ENCODE measurements around the gene PDE4D. TPM values are rescaled to one million over a fixed set of nuclear protein-coding genes. Genes with fewer than 3 reads are reported as not detected.

Gene PDE4D
- total and polyA plus RNA-seq, 2 of the 4 experiments (the other 2 are of a cell fraction), result 1.4 to 7.9 TPM

- ChIA-PET CTCF (no interaction called here), POLR2A (ENCODE audit: unreplicated experiment) (no interaction called here)
- dilution Hi-C loops (cut with HindIII; ENCODE audit: low sequenced_read_pairs, unreplicated experiment), result no loop called here
These were observed 686.1 kb downstream of the PDE4D start for GRCh38 chr5:59207401-59207800.

More at GRCh38 chr5:59207401-59207800, 686.1 kb downstream of the PDE4D start:
- Histone ChIP-seq H2AK5ac (ENCODE audit: low read depth, low read length) (no peak overlapping the region), H2BK15ac (ENCODE audit: low read depth, low read length) (no peak overlapping the region), H3K9ac (ENCODE audit: low read depth, low read length) (no peak overlapping the region), H4K5ac (ENCODE audit: low read depth, low read length) (no peak overlapping the region), H2AK9ac (replicated peaks; ENCODE audit: low read depth, low read length, poor library complexity) (no peak overlapping the region), H2AFZ (replicated peaks; ENCODE audit: low read length, poor library complexity) (no peak overlapping the region), H2BK20ac (ENCODE audit: low read depth, low read length) (no peak overlapping the region), H3K9me1 (ENCODE audit: insufficient read depth, low read length) (no peaks in the 10 kb centered on the region), H3K27me3 (ENCODE audit: control insufficient read depth, insufficient read depth, low read length) (peaks cover 2% of the 10 kb centered on the region; the same call in 1 of the 2 replicates), H3K18ac (ENCODE audit: low read depth, low read length) (no peak overlapping the region), H3K14ac (replicated peaks; ENCODE audit: low read depth, low read length) (no peak overlapping the region), H4K91ac (ENCODE audit: insufficient read depth, low read depth, low read length) (no peak overlapping the region), H3K27ac (ENCODE audit: insufficient read depth, low read length) (no peak overlapping the region), H3K9me3 (ENCODE audit: control insufficient read depth, insufficient read depth, low read length) (no peaks in the 10 kb centered on the region), H4K8ac (ENCODE audit: low read depth in 2 of 2, low read length in 2 of 2) (no peak overlapping the region), H3K23ac (ENCODE audit: low read depth, low read length) (no peak overlapping the region), H3K4me1 (ENCODE audit: control insufficient read depth, insufficient read depth, low read length) (no peaks in the 10 kb centered on the region), H3K36me3 (ENCODE audit: control insufficient read depth, insufficient read depth, low read length) (no peaks in the 10 kb centered on the region), H3K79me1 (ENCODE audit: low read depth in 1 of 2, low read length in 2 of 2) (no peaks in the 10 kb centered on the region), H2BK5ac (ENCODE audit: low read depth, low read length, poor library complexity, severe bottlenecking) (no peak overlapping the region), H3K4me2 (ENCODE audit: low read depth, low read length) (no peak overlapping the region), H3K4ac (ENCODE audit: low read depth, low read length) (no peak overlapping the region), H2BK120ac (ENCODE audit: low read depth, low read length) (no peak overlapping the region), H3K56ac (ENCODE audit: extremely low read depth, insufficient read depth, low read length) (no peak overlapping the region), H4K20me1 (ENCODE audit: insufficient read depth, low read length) (no peaks in the 10 kb centered on the region), H3K4me3 (ENCODE audit: insufficient read depth, low read depth, low read length) (no peak overlapping the region)
- intact Hi-C loops (cut with micrococcal nuclease) (no loop called here), in situ Hi-C loops (cut with MboI; ENCODE audit: low sequenced_read_pairs) (no loop called here)
- TF ChIP-seq ELK1 (IDR thresholded peaks at IDR 0.05; ENCODE audit: borderline replicate concordance, low read depth, low read length), result no peak
- TF ChIP-seq RFX5 (IDR thresholded peaks at IDR 0.05; ENCODE audit: low read depth, low read length), result no peak
- no peak for TF ChIP-seq FOS (IDR thresholded peaks at IDR 0.05; ENCODE audit: low read depth, low read length)
- TF ChIP-seq RCOR1 (IDR thresholded peaks at IDR 0.05; ENCODE audit: insufficient replicate concordance, low read length), result no peak
- TF ChIP-seq USF2 (IDR thresholded peaks at IDR 0.05; ENCODE audit: low read depth, low read length), result no peak
- TF ChIP-seq NFE2L2 (IDR thresholded peaks at IDR 0.05; ENCODE audit: low read depth, low read length), result no peak
- TF ChIP-seq CHD1 (IDR thresholded peaks at IDR 0.05; ENCODE audit: low read depth, low read length), result no peak
- TF ChIP-seq BHLHE40 (IDR thresholded peaks at IDR 0.05; ENCODE audit: low read depth, low read length), result no peak
- TF ChIP-seq MAFK (IDR thresholded peaks at IDR 0.05; ENCODE audit: low read depth, low read length), result no peak
- TF ChIP-seq RAD21 (IDR thresholded peaks at IDR 0.05; ENCODE audit: low read length), result no peak
- no peak for TF ChIP-seq SMC3 (IDR thresholded peaks at IDR 0.05; ENCODE audit: low read depth, low read length)
- no peak for TF ChIP-seq POLR2A (IDR thresholded peaks at IDR 0.05; ENCODE audit: low read depth, low read length)
- TF ChIP-seq MXI1 (IDR thresholded peaks at IDR 0.05; ENCODE audit: borderline replicate concordance, low read depth, low read length), result no peak
- TF ChIP-seq MAZ (IDR thresholded peaks at IDR 0.05; ENCODE audit: borderline replicate concordance, low read depth, low read length), result no peak
- no peak for TF ChIP-seq CEBPB (IDR thresholded peaks at IDR 0.05; ENCODE audit: low read depth, low read length)
- no peak for TF ChIP-seq CTCF (conservative IDR thresholded peaks at IDR 0.05; ENCODE audit: low read depth, low read length)
- ATAC-seq (ENCODE audit: low read depth) (no peak), DNase-seq (peak; percentile 2)
- WGBS, 2 experiments (ENCODE audit: extremely low coverage in 2 of 2, insufficient read length in 1 of 2), result no CpG with 5 or more reads among the region's 1 CpG
- BruUV-seq (replicated peaks), result no TSS peak

Measured in IMR-90 (cell line).